NOMO-1 (cell line): ENCODE results near the gene CLASRP.

ENCODE experiments used
- DNase-seq, 2 experiments: peaks; one replicate each; lab custom pipeline; 2025; ENCODE audit not compliant: unreplicated experiment in 2 of 2; lab: John Stamatoyannopoulos, UW

CLASRP gene

DNA sequence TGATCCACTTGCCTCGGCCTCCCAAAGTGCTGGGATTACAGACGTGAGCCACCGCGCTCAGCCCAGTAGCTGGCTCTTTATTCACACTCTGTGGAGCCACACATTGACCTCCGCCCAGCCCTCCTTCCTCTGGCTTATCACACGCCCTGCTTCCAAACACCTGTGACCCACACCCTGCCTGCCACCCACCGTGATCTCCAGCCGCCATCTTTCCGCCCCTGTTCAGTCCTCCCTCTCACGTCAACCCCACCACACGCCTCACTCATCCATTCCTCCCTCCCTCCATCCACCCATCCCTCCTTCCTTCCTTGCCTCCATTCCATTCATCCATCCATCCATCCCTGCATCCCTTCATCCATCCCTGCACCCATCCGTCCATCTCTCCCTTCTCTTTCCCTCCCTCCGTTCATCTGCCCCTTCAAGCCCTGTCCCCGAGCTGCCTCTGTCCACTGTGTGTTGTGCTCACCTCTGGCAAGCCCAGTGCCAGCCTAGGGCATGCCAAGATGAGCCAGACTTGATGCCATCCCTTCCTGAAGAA, 19.8 kb downstream of the CLASRP start:
- DNase-seq, result no peak

DNA sequence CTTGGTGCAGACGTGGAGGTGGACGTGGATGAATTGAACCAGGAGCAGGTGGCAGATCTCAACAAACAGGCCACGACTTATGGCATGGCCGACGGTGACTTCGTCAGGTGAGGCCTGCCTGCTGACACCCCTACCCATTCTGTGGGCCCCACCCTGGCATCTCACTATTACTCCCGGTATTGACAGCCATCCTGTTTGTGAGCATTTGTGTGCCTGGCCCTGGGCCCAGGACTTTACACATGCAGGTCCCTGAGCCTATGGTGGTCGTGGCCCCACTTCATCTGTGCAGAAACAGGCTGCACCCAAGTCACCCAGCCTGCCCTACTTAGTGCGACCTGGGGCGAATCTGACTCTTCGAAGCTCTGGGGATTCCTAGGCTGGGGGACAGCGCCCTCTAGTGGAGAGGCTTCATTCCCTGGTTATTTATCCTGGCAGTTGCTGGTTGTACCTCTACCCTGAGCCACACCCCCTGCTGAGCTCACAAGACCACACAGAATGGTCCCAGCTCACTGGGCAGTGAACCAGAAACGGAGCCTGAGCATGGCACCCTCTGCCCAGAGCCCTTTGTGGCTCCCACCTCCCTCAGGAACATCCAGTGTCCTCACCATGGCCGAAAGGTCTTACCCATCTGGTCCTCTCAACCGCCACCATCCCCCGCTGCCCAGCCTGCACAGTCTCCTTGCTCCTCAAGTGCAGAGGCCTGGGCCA, 20.6 kb downstream of the CLASRP start:
- peak; percentile 53 to 59 for DNase-seq

DNA sequence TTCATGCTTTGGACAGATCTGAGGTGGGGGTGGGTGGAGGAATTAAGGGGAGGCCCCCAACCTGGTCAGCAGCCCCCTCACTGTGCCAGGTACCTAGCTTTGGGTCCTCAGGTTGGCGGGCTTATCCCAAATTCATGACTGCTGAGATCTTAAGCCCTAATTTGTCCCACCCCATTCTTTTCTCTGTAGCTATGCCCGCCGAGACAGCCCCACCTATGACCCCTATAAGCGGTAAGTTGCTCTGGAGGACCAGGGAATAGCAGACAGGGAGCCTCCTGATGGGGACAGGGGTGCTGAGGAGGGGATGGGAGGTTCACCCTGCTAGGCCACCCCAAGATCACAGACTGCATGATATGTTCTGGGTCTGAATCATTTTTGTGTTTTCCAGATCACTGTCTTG, 23.1 kb downstream of the CLASRP start:
- DNase-seq, result no peak

DNA sequence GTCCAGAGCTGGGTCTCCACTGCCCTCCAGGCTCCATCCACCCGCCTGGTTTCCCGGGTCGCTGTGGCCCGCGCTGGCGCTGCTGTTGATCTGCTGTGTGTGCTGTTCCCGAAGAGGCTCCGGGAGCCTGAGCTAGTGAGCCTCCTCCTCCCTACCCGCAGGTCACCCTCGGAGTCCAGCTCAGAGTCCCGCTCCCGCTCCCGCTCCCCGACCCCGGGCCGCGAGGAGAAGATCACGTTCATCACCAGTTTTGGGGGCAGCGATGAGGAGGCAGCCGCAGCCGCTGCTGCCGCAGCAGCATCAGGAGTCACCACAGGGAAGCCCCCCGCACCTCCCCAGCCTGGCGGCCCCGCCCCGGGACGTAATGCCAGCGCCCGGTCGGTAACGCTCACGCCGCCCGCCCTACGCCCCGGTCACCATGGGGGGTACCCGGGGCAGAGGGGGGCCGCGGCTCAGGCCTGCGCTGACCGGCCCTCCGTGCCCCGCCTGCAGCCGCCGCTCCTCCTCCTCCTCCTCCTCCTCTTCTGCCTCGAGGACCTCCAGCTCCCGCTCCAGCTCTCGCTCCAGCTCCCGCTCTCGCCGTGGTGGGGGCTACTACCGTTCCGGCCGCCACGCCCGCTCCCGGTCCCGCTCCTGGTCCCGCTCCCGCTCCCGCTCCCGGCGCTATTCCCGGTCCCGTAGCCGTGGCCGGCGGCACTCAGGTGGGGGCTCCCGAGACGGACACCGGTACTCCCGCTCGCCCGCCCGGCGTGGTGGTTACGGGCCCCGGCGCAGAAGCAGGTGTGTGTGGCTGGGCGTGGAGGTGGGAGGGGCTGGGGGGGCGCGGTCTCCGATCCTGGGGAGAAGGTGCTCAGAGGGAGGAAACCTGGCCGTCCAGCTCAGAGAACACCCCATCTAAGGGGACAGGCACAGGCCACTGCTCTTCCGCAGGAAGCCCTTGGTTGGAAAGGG, 25.3 kb downstream of the CLASRP start:
- DNase-seq, result no peak

DNA sequence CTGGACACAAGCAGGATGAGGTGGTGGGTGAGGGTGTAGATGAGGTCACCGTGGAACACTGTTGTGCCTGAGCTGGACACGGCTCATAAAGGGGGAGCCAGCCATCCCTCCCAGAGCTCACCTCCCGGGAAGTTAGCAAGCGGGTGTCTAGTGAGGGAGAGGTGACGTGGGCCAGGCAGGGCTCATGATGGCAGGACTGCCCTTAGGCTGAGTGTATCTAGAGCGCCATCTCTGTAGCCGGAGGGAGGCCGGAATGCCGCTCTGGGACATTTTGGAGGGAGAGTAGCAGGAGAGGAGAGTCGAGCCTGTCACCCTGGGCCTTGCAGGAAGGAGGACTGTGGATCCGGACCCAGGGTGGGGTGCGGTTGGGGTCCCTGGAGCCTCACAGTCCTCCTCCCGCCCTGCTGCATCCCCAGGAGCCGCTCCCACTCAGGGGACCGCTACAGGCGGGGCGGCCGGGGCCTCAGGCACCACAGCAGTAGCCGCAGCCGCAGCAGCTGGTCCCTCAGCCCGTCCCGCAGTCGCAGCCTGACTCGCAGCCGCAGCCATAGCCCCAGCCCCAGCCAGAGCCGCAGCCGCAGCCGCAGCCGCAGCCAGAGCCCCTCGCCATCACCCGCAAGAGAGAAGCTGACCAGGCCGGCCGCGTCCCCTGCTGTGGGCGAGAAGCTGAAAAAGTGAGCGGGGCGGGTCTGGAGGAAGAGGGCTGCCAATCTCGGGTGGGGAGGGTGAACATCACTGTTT, 28.2 kb downstream of the CLASRP start:
- DNase-seq, result no peak

DNA sequence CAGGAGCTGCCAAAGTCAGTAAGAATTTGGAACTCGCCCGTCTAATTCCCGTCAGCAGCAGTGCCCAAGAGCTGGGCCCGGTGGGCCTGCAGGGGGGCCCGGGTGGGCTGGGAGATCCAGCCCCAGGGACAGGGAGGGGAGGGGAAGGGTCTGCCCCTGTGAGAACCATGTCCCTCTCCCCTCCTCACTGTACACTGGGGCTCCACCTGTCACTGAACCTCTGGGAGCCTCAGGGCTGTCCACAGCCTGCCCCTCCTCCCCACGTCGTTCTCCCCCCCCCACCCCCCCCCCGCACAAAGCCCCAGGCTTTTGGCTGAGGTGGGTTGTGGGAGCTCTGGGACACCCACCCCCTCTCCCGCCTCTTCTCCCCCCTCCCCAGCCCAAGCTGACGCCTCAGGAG, 29.2 kb downstream of the CLASRP start:
- DNase-seq, result no peak

DNA sequence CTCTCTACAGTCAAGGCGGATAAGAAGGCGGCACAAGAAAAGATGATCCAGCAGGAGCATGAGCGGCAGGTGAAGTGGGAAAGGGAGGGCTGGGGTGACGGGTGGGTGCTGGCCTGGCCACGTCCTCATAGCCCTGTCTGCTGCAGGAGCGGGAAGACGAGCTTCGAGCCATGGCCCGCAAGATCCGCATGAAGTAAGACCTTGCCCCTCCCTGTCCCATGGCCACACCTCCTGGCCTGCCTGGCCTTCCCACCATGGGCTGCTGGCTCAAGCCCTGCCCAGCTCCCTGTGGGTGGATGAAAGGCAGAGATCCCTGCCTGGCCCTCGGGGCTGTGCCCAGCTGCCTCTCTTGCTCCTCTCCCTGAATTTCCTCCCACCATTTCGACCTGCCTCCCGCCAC, 30.2 kb downstream of the CLASRP start:
- DNase-seq, result no peak

DNA sequence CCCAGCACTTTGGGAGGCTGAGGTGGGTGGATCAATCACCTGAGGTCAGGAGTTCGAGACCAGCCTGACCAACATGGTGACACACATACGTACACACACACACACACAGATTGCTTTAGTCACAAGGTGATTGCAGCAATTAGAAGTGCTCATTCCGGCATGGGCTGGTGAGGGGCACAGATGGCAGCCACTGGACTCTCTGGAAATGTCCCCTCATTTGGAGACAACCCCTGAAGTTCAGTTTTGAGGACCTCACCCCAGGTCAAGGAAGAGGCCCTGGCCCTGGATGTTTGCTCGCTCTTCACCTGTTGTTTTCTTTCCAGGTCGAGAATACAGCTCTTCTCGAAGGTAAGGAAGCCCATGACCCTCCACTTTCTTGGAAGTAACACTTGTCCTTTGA, 31.4 kb downstream of the CLASRP start:
- no peak for DNase-seq

DNA sequence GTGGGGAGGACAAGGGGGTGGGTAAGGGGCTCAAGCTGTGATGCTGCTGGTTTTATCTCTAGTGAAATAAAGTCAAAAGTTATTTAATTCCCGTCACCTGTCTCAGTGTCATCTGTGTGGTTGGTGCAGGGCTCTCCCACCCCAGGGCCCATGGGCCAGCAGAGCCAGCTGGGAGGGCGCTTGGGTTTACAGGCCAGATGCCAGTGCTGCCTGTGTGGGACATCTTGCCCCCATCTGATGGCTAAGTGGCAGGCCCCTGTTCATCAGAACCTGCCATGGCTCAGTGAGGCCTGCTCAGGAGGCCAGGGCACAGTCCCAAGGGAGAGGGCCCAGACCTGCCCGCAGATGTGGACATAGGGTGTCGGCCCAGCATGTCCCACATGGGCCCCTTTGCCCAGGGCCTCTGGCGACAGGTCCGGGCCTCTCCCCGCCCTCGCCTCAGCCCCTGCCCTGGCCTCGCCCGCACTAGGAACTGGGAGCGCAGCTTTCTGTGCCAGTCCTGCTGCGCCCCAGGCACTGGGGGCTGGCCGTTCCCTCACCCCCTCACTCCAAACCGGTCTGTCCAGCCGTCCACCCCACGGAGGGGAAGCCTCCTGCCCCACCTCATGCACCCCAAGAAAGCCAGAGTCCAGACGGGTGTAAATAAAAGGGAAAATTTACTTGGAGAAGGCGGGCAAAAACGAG, 32.2 kb downstream of the CLASRP start:
- DNase-seq, result no peak

DNA sequence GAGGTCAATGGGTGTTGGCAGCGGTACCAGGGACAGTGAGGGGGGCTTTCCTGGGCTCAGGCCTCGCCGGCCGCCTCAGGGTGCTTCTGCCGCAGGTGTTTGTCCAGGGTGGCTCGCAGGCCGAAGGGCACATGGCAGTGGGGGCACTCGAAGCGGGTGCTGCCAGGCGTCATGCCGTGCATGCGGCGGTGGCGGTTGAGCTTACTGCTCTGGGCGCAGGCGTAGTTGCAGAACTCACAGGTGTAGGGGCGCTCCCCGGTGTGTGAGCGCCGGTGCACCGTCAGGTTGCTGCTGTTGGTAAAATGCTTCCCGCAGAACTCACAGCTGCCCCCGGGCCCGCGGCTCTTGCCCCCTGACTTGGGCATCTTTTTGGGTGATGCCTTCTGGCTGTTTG, 32.7 kb downstream of the CLASRP start:
- no peak for DNase-seq

DNA sequence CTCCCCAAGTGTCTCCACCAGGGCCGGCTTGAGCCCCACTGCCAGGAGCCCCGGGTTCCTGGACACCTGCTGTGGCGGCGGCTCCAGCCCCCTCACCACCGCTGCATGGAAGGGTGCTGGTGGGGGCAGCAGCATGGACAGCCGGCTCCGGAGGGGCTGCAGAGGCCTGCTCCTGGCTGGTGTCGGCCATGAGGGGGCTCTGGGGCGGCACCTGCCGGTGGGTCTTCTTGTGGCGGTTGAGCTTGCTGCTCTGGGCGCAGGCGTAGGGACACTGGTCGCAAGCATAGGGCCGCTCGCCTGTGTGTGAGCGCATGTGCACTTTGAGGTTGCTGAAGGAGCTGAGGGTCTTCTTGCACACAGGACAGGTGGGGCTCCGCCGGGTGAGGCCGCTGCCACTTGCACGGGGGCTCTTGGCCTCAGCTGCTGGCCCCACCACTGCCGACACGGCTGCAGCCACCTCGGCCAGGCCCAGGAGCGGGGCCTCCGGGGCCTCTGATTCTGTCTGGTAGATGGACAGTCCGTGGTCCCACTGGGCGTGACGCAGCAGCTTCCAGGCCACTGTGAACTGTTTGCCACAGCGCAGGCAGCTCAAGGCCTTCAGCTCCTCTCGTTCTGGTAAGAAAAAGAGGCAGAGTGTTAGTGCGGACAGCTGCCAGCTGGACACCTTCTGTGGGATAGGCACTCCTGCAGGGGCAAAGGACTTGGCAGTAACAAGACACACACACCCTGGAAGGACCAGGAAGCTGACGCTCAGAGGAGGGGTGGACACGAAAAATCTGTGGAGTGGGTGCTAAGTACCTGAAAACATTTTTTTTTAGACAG, 33.3 kb downstream of the CLASRP start:
- DNase-seq, result no peak

DNA sequence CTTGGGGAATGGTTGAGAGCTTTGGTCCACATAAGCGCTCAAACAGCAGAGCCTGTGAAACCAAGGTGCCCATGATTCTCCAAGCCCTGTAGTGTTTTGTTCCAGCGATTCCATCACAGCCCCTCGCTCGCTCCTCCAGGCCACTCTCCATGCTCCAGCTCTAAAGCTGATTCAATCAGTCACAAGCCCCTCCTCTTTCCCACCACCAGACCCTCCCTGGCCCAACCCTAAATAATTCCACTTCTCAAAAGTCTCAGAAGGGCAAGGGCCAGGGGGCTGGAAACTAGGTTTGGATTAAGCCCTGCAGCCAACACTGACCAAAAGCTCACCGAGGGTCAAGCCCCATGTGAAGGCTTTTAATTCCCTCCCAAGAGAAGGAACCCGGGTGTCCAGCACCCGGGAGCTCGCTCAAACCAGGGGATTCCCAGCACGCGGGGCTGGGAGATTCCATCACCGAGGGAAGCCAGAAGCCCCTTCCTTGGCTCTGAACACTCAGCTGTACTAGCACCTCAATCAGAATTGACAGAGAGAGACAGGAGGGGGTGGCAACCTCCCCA, 36.0 kb downstream of the CLASRP start:
- peak in 1 of 2 experiments; percentile 31 for DNase-seq

DNA sequence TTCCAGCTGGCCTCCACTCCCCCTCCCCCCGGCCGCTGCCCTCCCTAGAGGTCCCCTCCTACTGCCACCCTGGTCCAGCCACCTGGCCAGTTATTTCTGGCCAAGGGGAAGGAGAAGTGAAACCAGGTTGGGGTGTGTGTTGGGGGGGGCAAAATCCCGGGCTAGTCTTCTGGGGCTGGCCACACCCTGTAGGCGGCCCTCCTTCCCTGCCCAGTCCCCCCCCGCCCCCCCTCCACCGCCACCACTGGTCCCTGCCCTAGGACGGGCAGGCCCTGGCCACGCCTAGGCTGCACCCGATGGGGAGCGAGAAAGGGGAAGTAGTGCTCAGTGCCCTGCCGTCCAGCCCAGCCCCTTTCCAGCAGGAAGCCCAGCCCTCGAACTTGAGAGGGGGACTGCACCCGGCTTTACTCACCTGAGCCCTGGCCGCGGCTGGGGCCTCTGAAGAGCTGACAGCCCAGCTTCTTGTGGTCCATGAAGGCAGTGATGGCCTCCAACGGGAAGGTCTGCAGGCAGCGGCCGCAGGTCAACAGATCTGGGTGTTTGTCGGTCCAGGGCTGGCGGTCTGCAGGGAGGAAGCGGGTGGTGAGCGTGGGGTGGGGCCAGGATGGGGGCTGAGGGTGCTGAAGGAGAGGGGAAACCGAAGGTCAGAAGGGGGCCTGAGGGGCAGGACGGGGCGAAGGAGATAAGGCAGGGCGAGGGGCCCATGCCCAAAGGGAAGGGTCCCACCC, 36.6 kb downstream of the CLASRP start:
- peak; percentile 96 to 97 for DNase-seq

DNA sequence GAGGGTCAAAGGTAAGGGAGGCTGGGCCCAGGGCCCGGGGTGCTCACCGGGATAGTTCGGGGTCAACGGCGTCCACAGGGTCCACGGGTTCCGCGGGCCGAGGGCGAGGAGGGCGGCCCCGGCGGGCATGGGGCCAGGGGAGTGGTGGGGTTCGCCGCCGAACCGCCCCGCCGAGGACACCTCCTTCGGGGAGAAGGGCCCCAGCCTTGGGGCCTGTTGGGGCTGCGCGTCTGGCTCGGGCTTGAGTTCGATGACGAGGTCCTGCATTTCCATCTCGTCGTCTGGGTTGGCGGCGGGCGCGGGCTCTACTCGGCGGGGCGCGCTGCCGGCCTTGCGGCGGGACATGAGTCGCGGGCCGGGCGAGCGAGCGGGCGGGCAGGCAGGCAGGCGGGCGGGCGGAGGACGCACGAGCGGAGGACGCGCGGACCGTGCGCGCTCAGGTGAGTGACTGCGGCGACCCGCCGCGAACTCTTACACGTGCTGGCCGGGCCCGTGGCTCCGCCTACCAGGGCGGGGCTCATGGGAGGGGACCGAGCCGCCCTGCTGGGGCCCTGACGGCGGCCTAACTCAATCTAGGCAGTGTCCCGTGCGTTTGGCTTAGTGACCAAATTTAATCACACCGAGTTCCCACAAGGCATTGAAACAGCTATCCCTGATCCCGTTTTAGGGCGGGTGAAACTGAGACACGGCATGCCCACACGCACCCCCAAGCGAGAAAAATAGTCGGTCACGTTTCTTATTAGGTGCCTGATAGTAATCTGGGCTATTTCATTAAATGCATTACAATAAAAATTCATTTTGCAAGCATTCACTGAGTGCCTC, 37.4 kb downstream of the CLASRP start, which contains the start of gene ZNF296:
Gene ZNF296, minus strand, starts transcription at position 450 of the 822 bp plus-strand sequence. Its CDS starts 105 bp downstream, at position 345.
- peak; percentile 76 to 80 for DNase-seq

DNA sequence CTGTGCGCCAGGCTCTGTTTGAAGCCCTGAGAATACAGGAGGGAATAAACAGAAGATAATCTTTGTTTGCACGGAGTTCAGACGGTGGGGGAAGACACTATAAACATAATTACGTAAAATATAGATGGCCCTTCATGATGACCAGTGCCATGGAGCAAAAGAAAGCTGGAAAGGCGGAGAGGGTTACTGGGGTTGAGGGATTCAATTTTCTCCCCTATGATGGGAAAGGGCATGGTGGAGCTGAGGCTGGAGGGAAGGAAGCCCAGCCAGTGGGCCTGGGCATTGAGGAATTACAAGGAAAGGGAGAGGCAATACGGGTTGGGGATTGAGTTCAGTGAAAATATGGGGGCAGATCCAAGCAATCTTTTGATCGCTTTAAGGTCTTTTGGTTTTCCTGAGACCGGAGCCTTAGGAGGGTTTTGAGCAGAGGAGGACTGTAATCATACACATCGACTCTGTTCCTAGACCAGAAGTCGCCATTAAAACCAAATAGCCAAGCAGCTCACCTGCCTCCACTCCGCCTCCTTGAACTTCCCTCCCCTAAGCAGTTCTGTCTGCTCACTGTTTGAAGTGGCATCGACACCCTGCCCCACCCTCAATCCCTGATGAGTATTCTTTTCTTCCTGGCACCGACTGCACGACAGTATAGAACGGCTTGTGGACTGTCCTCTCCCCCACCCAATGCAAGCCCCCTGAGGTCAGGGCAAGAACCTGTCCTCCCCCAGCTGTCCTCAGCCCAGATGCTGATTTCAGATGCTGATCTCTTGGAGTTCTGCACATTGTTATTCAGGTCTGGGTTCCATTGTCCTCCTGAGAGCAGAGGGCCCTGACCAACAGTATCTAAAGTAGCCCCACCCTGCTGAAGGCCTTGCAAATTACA, 38.2 kb downstream of the CLASRP start:
- DNase-seq, result no peak

DNA sequence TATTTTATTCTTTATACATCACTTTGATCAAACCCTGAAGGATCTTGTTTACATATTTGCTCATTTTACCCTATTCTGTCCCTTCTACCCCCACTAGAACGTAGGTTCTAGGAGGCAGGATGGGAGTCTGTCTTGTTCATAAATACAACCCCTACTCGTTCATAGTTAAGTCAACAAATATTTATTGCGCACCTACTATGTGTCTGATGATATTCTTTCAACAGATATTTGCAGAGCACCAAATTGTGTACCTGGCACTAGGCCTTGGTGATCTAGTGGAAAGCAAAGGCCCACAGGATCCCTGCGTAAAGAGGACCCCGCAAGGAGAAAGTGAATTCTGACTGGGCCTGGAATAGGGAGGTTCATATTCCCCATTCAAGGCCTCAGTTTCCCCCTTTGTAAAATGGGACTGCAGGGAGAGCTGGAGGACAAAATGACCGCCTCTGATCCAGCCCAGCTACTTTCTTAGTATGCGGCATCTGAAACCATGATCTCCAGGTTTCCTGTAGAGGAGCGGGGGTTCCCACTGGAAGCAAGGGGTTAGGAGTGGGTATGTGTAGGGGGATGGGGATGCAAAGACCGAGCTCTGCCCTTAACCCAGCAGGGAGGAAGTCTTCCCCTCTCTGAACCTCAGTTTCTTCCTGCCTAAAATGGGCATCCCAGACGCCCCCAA, 39.7 kb downstream of the CLASRP start:
- no peak for DNase-seq
